PC-9 (cell line): Measurements from ENCODE around the gene SCG5. TPM values are rescaled to one million over a fixed set of nuclear protein-coding genes. Genes with fewer than 3 reads are reported as not detected.

ENCODE experiments used
- BruUV-seq: library from RNA; stranded (reverse); fragments of 400-500 nt; replicated peaks from 2 replicates; lab custom pipeline; 2021; lab: Mats Ljungman, UMichigan
- CTCF ChIA-PET: fragments of 300-600 bp; sonication (Branson Sonifier 250); formaldehyde crosslinking; loops from one replicate; lab custom pipeline; 2022; ENCODE audit warnings: antibody characterized with exemption; lab: Charles Lee
- POLR2A ChIA-PET: fragments of 300-600 bp; sonication (Branson Sonifier 250); formaldehyde crosslinking; loops from one replicate; lab custom pipeline; 2022; ENCODE audit warnings: antibody characterized with exemption; ENCODE audit not compliant: unreplicated experiment; lab: Charles Lee
- DNase-seq, 2 experiments: peaks; one replicate each; pipeline versions ENCODE4 v3.0.0 to v3.0.0-alpha.2; 2015 to 2022; ENCODE audit warnings: mixed read lengths in 1 of 2
- H2AFZ ChIP-seq: fragments of 200-600 bp; sonication (generic); 2 replicates; pipeline ENCODE4 v1.8.1; 2017; ENCODE audit warnings: antibody characterized with exemption
- H3F3A ChIP-seq: fragments of 200-600 bp; sonication (generic); 2 replicates; pipeline ENCODE4 v1.8.1; 2017; ENCODE audit warnings: antibody characterized with exemption, mild to moderate bottlenecking, low read depth; ENCODE audit not compliant: insufficient read depth
- H3K27ac ChIP-seq: fragments of 200-600 bp; sonication (generic); 2 replicates; pipeline ENCODE4 v1.6.1; 2016; ENCODE audit warnings: mixed run types
- H3K27me3 ChIP-seq: fragments of 200-600 bp; sonication (generic); 2 replicates; pipeline ENCODE4 v1.6.1; 2016; ENCODE audit warnings: low read depth, mixed run types; ENCODE audit not compliant: insufficient read depth
- H3K36me3 ChIP-seq: fragments of 200-600 bp; sonication (generic); 2 replicates; pipeline ENCODE4 v1.6.1; 2016; ENCODE audit warnings: low read depth, mixed run types
- H3K4me1 ChIP-seq: fragments of 200-600 bp; sonication (generic); replicated peaks from 2 replicates; pipeline ENCODE4 v1.6.1; 2016; ENCODE audit warnings: mixed run types; ENCODE audit not compliant: insufficient read depth
- H3K4me2 ChIP-seq: fragments of 200-600 bp; sonication (generic); 2 replicates; pipeline ENCODE4 v1.6.1; 2017; ENCODE audit warnings: mixed run types
- H3K4me3 ChIP-seq: fragments of 200-600 bp; sonication (generic); 2 replicates; pipeline ENCODE4 v1.6.1; 2016; ENCODE audit warnings: mixed run types
- H3K79me2 ChIP-seq: fragments of 200-600 bp; sonication (generic); 2 replicates; pipeline ENCODE4 v1.6.1; 2017; ENCODE audit warnings: low read depth, mixed run types
- H3K9me2 ChIP-seq: fragments of 200-600 bp; sonication (generic); 2 replicates; pipeline ENCODE4 v1.8.1; 2017; ENCODE audit warnings: mild to moderate bottlenecking; ENCODE audit not compliant: insufficient read depth
- H3K9me3 ChIP-seq: fragments of 200-600 bp; sonication (generic); 2 replicates; pipeline ENCODE4 v1.8.1; 2016; ENCODE audit warnings: low read depth; ENCODE audit not compliant: insufficient read depth
- H4K20me1 ChIP-seq: fragments of 200-600 bp; sonication (generic); 2 replicates; pipeline ENCODE4 v1.8.1; 2017; ENCODE audit not compliant: insufficient read depth
- CTCF ChIP-seq: fragments of 200-600 bp; sonication (generic); conservative IDR thresholded peaks from 2 replicates; pipeline ENCODE4 v1.6.1; 2017; ENCODE audit warnings: mixed run types, antibody characterized with exemption, mild to moderate bottlenecking, moderate library complexity
- EZH2 ChIP-seq: fragments of 200-600 bp; sonication (generic); IDR thresholded peaks from 2 replicates; pipeline ENCODE4 v1.8.0; 2017; ENCODE audit warnings: antibody characterized with exemption, low read depth
- intact Hi-C: fragments of 100-400 bp; cut with micrococcal nuclease; formaldehyde crosslinking; loops from one replicate; pipeline ENCODE4 v1.10.0; 2022; ENCODE audit not compliant: unreplicated experiment
- total RNA-seq: library from RNA; stranded (reverse); gene quantifications from 2 replicates; pipeline ENCODE4 v1.2.3, GENCODE V29; 2021

The SCG5 gene
- total RNA-seq, 1 experiment from 2014 or later: 0.39 TPM

- H2AFZ ChIP-seq: peak overlapping the region; percentile 72
- no peaks in the 10 kb centered on the region for H4K20me1 ChIP-seq
- H3K36me3 ChIP-seq: no peaks in the 10 kb centered on the region
- ChIA-PET CTCF (interaction anchor here (0.6 kb wide), 2 partner anchors 11 to 480 kb away, joined by 3 read pairs; no protein-coding TSS in a partner anchor), POLR2A (interaction anchor here (0.6 kb wide), 3 partner anchors 415 to 742 kb away, joined by 3 to 4 read pairs (median 3); no protein-coding TSS in a partner anchor)
- no peaks in the 10 kb centered on the region for H3K27me3 ChIP-seq
- BruUV-seq: no TSS peak
- intact Hi-C loops: loop anchor here (10.0 kb wide), 1 partner anchor 553 kb away; no protein-coding TSS in a partner anchor
- H3K79me2 ChIP-seq: no peaks in the 10 kb centered on the region
- no peak for TF ChIP-seq EZH2
- TF ChIP-seq CTCF: no peak
- no peak overlapping the region for H3K4me3 ChIP-seq
- peaks cover 6% of the 10 kb centered on the region; the same call in 1 of the 2 replicates for H3F3A ChIP-seq
- H3K9me2 ChIP-seq: no peaks in the 10 kb centered on the region
- DNase-seq: peak; percentile 10 to 45
- H3K4me1 ChIP-seq: peaks cover 19% of the 10 kb centered on the region
- H3K9me3 ChIP-seq: no peaks in the 10 kb centered on the region
- H3K27ac ChIP-seq: peak overlapping the region; percentile 84
- H3K4me2 ChIP-seq: peak overlapping the region; percentile 73
Observed at GRCh38 chr15:32652178-32652577, 10.7 kb downstream of the SCG5 start.

- Histone ChIP-seq H3K4me1 (peaks cover 30% of the 10 kb centered on the region), H4K20me1 (no peaks in the 10 kb centered on the region), H3K27ac (no peak overlapping the region), H3K9me3 (no peaks in the 10 kb centered on the region), H2AFZ (no peak overlapping the region), H3K4me2 (no peak overlapping the region), H3K9me2 (no peaks in the 10 kb centered on the region), H3K27me3 (no peaks in the 10 kb centered on the region), H3K36me3 (no peaks in the 10 kb centered on the region), H3F3A (peaks cover 17% of the 10 kb centered on the region; the same call in 1 of the 2 replicates), H3K79me2 (no peaks in the 10 kb centered on the region), H3K4me3 (no peak overlapping the region)
- DNase-seq: no peak
- ChIA-PET POLR2A (interaction anchor here (0.5 kb wide), 1 partner anchor 400 kb away, joined by 4 read pairs; no protein-coding TSS in a partner anchor), CTCF (no interaction called here)
- no TSS peak for BruUV-seq
- no peak for TF ChIP-seq CTCF
- no peak for TF ChIP-seq EZH2
- intact Hi-C loops: loop anchor here (10.0 kb wide), 1 partner anchor 549 kb away; no protein-coding TSS in a partner anchor
Observed at GRCh38 chr15:32656091-32656490, 14.6 kb downstream of the SCG5 start.

- no TSS peak for BruUV-seq
Observed at GRCh38 chr15:32656496-32656895, 15.0 kb downstream of the SCG5 start.

More at GRCh38 chr15:32656496-32656895, 15.0 kb downstream of the SCG5 start:
- no peak overlapping the region for H3K27ac ChIP-seq
- H3K4me3 ChIP-seq: no peak overlapping the region
- DNase-seq: no peak
- H3K27me3 ChIP-seq: no peaks in the 10 kb centered on the region
- no peak overlapping the region for H3K4me2 ChIP-seq
- H3K9me2 ChIP-seq: no peaks in the 10 kb centered on the region
- no peaks in the 10 kb centered on the region for H3K36me3 ChIP-seq
- TF ChIP-seq EZH2: no peak
- TF ChIP-seq CTCF: no peak
- H4K20me1 ChIP-seq: no peaks in the 10 kb centered on the region
- H3K79me2 ChIP-seq: no peaks in the 10 kb centered on the region
- no peak overlapping the region for H2AFZ ChIP-seq
- intact Hi-C loops: loop anchor here (10.0 kb wide), 1 partner anchor 548 kb away; no protein-coding TSS in a partner anchor
- H3F3A ChIP-seq: peaks cover 15% of the 10 kb centered on the region; the same call in 1 of the 2 replicates
- no peaks in the 10 kb centered on the region for H3K9me3 ChIP-seq
- POLR2A ChIA-PET: interaction anchor here (0.5 kb wide), 1 partner anchor 400 kb away, joined by 4 read pairs; no protein-coding TSS in a partner anchor
- CTCF ChIA-PET: interaction anchor here (0.7 kb wide), 1 partner anchor 10 kb away, joined by 4 read pairs; no protein-coding TSS in a partner anchor
- peaks cover 28% of the 10 kb centered on the region for H3K4me1 ChIP-seq
